ENCODE measurements around the gene SH2D4B. TPM values are rescaled to one million over a fixed set of nuclear protein-coding genes. Genes with fewer than 3 reads are reported as not detected.

Gene SH2D4B
- total and polyA plus RNA-seq, 7 donors = 0.06 to 0.33 TPM; not detected in 5

DNA sequence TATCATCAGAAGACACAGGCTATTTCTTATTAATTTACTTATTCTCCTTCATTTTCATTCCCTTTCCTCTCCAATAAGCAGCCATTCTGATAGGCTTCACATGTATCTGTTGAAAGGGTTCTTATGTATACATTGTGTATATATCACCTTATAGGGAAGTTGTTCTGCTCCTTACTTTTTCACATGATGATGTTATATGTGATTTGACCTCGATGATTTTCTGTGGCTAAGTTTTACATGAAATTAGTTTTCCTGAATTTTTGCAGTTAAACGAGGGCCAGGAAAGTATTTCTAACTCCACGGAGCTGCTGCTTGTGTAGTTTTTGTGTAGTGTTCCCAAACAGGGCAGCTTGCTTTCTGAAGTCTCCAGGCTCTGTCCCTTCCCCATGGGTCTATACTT, 84.5 kb downstream of the SH2D4B start:
- intact Hi-C loops (cut with DNase I) = no loop called here
- DNase-seq = no peak
- H3K9me3 ChIP-seq = no peaks in the 10 kb centered on the region

DNA sequence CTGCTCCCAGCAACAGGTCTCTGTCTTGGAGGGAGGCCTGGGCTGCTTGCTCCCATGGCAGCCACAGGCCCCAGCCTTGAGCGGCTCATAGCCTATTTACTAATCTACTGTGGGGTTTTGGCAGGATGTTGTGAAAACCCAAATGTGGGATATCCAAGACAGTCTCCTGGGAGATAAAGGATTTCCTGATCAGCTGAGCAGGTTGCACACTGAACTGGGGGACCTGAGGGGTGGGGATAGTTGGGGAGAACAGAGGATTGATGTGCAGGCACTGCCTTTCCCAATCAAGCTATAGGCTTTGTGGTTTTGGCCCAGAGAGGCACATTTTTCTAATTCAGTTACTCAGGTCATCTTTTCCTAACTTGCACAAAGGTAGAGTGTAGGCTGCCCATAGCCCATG, 92.6 kb downstream of the SH2D4B start:
- intact Hi-C loops (cut with DNase I) = no loop called here
- no peaks in the 10 kb centered on the region for H3K36me3 ChIP-seq
- DNase-seq = no peak
- H3K9me3 ChIP-seq = no peaks in the 10 kb centered on the region
- H3K4me1 ChIP-seq = no peaks in the 10 kb centered on the region
- WGBS, 2 donors = 63 to 93% methylated on average over 1 of the region's 1 CpG
- TF ChIP-seq POLR2AphosphoS5 (IDR thresholded peaks at IDR 0.05) = no peak
- TF ChIP-seq, protein P1, sequence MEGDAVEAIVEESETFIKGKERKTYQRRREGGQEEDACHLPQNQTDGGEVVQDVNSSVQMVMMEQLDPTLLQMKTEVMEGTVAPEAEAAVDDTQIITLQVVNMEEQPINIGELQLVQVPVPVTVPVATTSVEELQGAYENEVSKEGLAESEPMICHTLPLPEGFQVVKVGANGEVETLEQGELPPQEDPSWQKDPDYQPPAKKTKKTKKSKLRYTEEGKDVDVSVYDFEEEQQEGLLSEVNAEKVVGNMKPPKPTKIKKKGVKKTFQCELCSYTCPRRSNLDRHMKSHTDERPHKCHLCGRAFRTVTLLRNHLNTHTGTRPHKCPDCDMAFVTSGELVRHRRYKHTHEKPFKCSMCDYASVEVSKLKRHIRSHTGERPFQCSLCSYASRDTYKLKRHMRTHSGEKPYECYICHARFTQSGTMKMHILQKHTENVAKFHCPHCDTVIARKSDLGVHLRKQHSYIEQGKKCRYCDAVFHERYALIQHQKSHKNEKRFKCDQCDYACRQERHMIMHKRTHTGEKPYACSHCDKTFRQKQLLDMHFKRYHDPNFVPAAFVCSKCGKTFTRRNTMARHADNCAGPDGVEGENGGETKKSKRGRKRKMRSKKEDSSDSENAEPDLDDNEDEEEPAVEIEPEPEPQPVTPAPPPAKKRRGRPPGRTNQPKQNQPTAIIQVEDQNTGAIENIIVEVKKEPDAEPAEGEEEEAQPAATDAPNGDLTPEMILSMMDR (IDR thresholded peaks at IDR 0.05) = no peak
- TF ChIP-seq EP300 (IDR thresholded peaks at IDR 0.05) = no peak
- no peak for TF ChIP-seq POLR2A (IDR thresholded peaks at IDR 0.05)
- no peak overlapping the region for H3K27ac ChIP-seq
- no peak overlapping the region for H3K4me3 ChIP-seq
- no peaks in the 10 kb centered on the region for H3K27me3 ChIP-seq

More for the DNA sequence above, 84.5 kb downstream of the SH2D4B start:
- H3K36me3 ChIP-seq = no peaks in the 10 kb centered on the region
- TF ChIP-seq EP300 (IDR thresholded peaks at IDR 0.05) (no peak), POLR2AphosphoS5 (IDR thresholded peaks at IDR 0.05) (no peak), POLR2A (IDR thresholded peaks at IDR 0.05) (no peak)
- TF ChIP-seq, protein P1 (IDR thresholded peaks at IDR 0.05) = no peak
- no peak overlapping the region for H3K4me3 ChIP-seq
- H3K27me3 ChIP-seq = no peaks in the 10 kb centered on the region
- 76 to 83% methylated on average over 3 of the region's 3 CpGs for WGBS, 2 donors
- H3K4me1 ChIP-seq = no peaks in the 10 kb centered on the region
- H3K27ac ChIP-seq = no peak overlapping the region

DNA sequence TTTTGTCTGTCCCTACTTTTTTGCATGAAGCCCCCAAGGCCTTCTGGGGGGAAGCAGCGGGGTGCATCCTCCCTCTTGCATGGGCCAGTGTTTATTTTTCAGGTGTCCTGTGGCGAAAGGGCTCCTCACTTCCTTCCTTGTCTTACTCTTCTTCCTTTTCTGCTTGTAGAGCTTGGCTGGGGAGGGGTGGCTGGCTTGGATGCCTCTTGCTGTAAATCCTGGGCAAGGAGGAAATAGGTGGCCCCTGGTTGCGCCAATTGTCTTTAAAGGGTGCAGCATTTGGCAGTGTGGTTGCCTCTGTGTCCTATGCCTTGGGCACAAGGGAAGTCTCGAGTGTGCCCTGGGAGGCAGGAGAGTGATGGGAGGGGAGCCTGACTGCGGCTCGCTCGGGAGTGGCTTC, 95.0 kb downstream of the SH2D4B start:
- DNase-seq = no peak
- Histone ChIP-seq H3K4me1 (no peaks in the 10 kb centered on the region), H3K36me3 (no peaks in the 10 kb centered on the region), H3K4me3 (no peak overlapping the region), H3K27me3 (no peaks in the 10 kb centered on the region), H3K27ac (no peak overlapping the region), H3K9me3 (no peaks in the 10 kb centered on the region)
- WGBS, 2 donors = 85 to 89% methylated on average over 7 of the region's 7 CpGs
- intact Hi-C loops (cut with DNase I) = no loop called here
- no peak for TF ChIP-seq EP300 (IDR thresholded peaks at IDR 0.05)
- TF ChIP-seq, protein P1 (IDR thresholded peaks at IDR 0.05) = no peak
- no peak for TF ChIP-seq POLR2A (IDR thresholded peaks at IDR 0.05)
- TF ChIP-seq POLR2AphosphoS5 (IDR thresholded peaks at IDR 0.05) = no peak

DNA sequence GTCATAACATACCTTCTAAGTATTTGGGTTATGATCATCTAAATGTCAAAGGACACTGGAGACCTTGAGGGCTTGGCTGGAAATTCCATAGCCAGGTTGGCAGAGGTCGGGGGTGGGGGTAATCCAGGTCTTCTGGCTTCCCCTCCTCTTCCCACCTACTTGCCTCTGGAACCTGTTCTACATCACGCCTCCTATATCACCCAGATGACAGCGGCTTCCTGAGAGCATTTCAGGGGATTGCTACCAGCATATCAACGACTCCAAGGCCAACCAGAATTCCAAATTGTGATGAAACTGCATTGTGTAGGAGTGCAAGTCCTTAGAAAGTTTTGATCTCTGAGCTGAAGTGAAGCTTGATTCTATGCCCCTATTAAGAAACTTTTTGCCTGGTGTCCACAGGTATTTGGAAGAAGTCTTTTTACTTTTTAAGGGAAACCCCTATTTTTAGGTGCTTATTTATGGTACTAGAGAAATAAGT, 95.7 kb downstream of the SH2D4B start:
- Histone ChIP-seq H3K36me3 (no peaks in the 10 kb centered on the region), H3K4me3 (no peak overlapping the region), H3K27me3 (no peaks in the 10 kb centered on the region), H3K9me3 (no peaks in the 10 kb centered on the region), H3K4me1 (no peaks in the 10 kb centered on the region), H3K27ac (no peak overlapping the region)
- intact Hi-C loops (cut with DNase I) = no loop called here
- WGBS, 2 donors = 66 to 67% methylated on average over 4 of the region's 4 CpGs
- no peak for TF ChIP-seq POLR2AphosphoS5 (IDR thresholded peaks at IDR 0.05)
- no peak for TF ChIP-seq EP300 (IDR thresholded peaks at IDR 0.05)
- TF ChIP-seq, protein P1 (IDR thresholded peaks at IDR 0.05) = no peak
- no peak for TF ChIP-seq POLR2A (IDR thresholded peaks at IDR 0.05)
- no peak for DNase-seq

DNA sequence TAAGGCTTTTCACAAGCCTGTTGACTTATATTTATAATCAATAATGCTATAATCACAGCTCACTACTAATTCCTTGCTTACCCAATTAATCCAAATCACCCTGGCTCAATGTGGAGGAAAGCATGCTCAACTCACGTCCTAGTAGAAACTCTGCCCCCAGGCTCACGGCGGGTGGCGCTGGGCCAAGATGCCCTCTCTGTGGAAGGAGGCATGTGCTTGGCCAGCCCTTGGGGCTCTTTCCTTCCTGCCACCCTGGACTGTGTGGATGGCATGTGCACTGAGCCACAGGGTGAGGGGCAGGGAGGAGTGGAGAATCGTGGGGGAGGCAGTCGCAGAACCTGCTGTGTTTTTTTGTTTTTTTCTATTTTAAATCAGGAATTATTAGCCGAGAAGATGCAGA, 96.2 kb downstream of the SH2D4B start:
- H3K4me1 ChIP-seq = no peaks in the 10 kb centered on the region
- H3K9me3 ChIP-seq = no peaks in the 10 kb centered on the region
- WGBS, 2 donors = 87 to 88% methylated on average over 7 of the region's 7 CpGs
- no peak overlapping the region for H3K4me3 ChIP-seq
- intact Hi-C loops (cut with DNase I) = no loop called here
- no peak for TF ChIP-seq POLR2A (IDR thresholded peaks at IDR 0.05)
- TF ChIP-seq POLR2AphosphoS5 (IDR thresholded peaks at IDR 0.05) = no peak
- TF ChIP-seq, protein P1 (IDR thresholded peaks at IDR 0.05) = no peak
- no peak for TF ChIP-seq EP300 (IDR thresholded peaks at IDR 0.05)
- no peaks in the 10 kb centered on the region for H3K36me3 ChIP-seq
- no peak overlapping the region for H3K27ac ChIP-seq
- H3K27me3 ChIP-seq = no peaks in the 10 kb centered on the region
- no peak for DNase-seq

All from sigmoid colon (tissue), 7 donors.